Smooth muscle cell of the brain vasculature (primary cell): ENCODE data around the gene MYO1A.
"Not testable (repeated sequence)": the region's sequence is repeated elsewhere in the genome, so short reads cannot be mapped to it uniquely, and the experiment has no call there.

ENCODE experiments used
- DNase-seq: peaks from one replicate; pipeline ENCODE4 v3.0.0-alpha.2; 2012; ENCODE audit warnings: low read depth, low spot score

MYO1A gene

GRCh38 chr12:56995930-56996496, 53.9 kb downstream of the MYO1A start:
- no peak for DNase-seq

DNA sequence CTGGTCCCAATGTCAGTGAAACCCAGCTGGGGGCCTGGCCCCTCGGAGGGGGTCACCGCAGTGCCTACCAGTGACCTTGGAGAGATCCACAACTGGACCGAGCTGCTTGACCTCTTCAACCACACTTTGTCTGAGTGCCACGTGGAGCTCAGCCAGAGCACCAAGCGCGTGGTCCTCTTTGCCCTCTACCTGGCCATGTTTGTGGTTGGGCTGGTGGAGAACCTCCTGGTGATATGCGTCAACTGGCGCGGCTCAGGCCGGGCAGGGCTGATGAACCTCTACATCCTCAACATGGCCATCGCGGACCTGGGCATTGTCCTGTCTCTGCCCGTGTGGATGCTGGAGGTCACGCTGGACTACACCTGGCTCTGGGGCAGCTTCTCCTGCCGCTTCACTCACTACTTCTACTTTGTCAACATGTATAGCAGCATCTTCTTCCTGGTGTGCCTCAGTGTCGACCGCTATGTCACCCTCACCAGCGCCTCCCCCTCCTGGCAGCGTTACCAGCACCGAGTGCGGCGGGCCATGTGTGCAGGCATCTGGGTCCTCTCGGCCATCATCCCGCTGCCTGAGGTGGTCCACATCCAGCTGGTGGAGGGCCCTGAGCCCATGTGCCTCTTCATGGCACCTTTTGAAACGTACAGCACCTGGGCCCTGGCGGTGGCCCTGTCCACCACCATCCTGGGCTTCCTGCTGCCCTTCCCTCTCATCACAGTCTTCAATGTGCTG, 54.6 kb downstream of the MYO1A start:
- DNase-seq, result no peak

DNA sequence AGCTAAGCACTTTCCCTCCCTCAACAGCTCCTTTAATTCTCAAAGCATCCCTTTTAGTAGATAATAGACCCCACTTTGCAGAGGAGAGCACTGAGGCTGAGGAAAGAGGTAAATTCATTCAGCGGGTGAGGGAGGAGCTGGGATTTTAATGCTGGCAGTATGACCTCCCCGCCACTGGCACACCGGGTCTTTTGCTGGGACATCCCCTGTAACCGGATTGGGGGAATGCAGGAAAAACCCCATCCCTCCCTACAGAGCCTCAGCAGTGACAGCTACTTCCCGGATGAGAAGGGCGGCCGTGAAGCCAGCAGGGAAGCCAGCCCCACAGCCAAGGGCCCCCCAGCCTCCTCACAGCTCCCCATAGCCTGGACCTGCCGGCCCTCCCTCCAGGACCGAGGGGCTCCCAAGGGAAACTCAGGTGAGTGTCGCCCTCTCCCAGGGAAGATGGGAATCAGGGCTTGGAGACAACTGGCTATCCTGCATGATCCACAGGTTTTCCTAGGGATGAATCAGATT, 55.6 kb downstream of the MYO1A start:
- DNase-seq, result no peak

DNA sequence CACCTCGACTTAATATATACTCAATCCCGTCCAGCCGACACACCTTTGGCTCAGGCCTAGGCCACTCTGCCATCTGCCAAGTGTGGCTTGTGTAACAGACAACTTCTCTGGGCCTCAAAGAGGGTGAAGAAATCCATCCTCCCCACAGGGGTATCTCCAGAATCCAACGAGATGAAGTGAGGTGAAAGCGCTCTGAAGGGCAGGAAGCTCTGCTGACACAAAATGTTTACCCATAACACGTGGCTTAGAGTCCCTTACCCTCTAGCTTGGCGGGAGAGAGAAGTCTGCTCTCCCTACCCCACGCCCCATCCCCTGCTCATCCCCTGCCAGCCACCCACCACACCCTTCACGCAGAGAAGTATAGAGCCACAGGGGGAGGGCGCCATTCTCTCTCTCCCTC, 56.6 kb downstream of the MYO1A start:
- DNase-seq, result no peak

DNA sequence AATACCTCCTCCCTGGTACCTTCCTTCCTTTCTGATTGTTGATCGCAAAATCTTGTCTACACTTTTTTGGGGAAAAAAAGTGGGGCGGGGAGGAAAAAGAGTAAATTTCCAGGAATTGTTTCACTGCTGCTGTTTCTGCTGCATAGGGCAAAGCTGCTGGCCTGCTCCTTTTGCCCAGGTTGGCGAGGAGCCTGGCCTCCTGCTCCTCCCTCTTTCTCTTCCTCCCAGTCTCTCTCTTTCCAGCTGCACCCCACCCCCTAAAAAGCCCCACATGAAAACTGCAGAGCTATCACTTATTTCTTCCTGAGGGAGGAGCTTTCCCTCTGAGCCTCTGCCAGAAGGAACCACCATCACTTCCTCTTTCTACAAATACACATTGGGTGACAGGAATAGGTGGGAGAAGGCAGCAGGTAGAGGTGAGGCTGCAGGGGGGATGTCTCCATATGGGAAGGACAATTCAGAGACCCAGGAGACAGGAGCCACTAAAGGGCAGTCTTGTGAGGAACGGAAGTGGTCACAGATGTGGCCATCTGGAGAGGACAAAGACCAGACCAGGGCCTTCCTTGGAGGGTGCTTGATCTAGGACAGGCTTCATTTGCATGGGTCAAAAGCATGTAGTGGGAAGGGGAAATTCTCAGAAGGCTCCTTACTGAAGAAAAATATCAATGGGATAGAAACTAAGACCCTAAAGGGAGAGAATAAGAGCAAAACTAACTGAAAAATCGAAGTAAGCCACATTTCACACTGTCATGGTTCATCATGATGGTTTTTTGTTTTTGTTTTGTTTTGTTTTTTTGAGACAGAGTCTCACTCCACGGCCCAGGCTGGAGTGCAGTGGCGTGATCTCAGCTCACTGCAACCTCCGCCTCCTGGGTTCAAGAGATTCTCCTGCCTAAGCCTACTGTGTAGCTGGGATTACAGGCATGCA, 58.3 kb downstream of the MYO1A start:
- DNase-seq, result no peak

GRCh38 chr12:56990648-56991318, 59.1 kb downstream of the MYO1A start:
- no peak for DNase-seq

DNA sequence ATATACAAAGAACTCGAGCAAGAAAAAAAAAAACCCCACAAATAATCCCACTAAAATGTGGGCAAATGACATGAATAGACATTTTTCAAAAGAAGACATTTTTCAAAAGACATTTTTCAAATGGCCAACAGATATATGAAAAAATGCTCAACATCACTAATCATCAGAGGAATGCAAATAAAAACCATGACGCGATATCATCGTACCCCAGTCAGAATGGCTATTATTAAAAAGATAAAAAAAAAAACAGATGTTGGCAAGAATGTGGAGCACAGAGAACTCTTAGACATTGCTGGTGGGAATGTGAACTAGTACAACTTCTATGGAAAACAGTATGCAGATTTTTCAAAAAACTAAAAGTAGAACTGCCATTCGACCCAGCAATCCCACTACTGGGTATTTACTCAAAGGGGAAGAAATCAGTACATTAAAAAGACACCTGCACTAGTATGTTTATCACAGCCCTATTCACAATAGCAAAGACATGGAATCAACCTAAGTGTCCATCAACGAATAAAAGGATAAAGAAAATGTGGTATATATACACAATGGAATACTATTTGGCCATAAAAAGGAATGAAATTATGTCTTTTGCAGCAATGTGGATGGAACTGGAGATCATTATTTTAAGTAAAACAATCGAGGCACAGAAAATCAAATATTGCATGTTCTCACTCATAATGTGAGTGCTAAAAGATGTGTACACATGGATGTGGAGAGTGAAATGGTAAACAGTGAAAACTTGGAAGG, 59.9 kb downstream of the MYO1A start:
- no peak for DNase-seq

DNA sequence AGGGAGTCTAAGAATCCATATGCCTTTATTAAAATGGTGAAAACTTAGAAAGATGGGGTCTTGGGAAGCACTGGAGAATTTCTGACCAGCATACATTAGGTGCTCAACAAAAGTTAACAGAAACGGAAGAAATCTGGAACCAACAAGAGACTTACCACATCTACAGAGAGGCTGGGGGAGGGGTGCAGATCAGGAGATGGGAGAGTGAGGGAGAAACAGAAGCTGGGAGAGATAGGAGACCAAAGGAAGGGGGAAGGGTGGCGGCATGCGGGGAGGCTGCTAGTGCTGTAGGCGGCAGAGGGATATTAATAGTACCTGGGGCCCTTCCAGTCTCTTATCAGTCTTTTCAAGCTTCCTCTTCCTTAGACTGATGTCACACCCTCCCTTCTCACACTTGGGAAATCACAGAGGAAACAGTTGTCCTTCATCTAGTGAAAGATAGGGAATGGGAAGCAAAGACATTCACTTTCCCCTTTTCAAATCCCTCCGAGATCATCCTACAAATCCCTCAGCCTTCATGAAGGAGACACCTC, 61.7 kb downstream of the MYO1A start:
- DNase-seq, result no peak

DNA sequence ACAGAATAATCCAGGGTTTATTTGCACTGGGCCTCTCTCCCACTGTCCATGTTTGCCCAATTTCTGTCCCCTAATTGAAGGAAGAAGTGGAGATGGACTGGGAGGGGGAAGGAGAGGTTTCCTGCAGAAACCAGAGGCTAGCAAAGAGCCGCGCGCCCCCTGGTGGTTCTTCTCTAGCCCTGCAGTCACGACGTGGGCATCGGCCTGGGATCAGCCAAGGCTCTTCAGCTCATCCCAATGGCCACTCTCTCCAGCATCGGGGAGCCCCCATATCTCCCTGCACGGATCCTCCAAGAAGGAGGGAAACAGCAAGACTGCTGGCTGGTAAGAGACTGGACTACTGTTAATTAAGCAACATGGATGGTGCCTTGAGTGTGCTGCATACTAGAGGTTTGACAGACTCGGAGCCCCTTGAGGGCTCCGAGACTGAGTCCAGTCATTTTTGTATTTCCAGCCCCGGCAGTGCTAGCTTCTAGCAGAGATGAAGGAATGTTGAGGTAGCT, 62.3 kb downstream of the MYO1A start:
- peak; percentile 45 for DNase-seq

DNA sequence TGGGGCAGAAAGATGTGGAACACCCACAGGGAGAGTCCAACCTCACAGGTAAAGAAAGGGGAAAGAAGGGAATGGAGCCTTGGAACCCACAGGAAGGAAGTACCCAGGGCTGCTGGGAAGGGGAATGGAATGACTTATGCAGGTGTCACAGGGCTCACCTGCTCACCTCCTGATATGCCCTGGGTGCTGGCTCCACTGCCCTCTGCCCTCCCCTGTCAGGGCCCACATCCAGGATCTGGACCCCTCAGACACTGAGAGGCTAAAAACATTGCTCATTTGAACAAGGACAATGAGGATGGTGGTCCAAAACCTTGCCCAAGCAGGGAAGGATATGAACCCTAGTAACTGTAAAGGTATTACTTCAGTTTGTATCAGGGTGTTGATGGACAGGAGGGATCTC, 62.9 kb downstream of the MYO1A start:
- no peak for DNase-seq

DNA sequence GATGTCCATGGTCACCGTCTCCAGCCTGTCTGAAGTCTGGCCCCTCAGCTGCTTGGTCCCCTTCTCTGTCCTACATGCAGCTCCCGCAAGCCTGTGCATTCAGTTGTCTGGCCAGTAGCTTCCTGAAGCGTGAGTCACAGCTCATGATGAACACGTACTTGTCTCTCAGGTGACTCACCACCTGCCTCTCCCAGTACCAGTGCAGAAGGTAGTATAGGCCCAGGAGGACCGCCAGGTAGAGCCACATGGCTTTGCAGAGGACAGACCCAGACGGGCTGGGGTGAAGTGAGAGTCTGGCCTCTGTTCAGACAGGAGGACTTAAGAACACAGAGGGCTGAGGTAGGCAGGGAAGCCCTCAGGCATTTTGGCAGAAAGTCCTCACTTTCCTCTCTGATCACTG, 64.2 kb downstream of the MYO1A start:
- DNase-seq, result not testable (repeated sequence)

DNA sequence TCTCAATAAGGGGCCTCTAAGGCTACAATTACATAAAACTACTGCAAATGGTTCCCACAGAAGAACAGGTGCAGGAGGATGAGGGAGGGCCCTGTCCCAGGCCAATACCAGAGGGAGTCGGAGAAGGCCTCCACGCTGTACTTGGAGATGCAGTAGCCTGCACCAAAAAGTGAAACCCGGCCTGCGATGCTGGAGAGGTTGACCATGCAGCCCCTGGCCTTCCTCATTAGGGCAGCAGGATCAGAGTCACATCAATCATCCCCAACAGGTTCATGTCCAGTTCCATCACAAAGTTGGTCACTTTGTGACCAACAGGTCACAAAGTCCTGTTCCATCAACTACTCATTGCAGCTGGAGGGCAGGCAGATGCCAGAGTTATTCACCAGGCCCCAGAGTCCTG, 66.5 kb downstream of the MYO1A start:
- DNase-seq, result no peak

DNA sequence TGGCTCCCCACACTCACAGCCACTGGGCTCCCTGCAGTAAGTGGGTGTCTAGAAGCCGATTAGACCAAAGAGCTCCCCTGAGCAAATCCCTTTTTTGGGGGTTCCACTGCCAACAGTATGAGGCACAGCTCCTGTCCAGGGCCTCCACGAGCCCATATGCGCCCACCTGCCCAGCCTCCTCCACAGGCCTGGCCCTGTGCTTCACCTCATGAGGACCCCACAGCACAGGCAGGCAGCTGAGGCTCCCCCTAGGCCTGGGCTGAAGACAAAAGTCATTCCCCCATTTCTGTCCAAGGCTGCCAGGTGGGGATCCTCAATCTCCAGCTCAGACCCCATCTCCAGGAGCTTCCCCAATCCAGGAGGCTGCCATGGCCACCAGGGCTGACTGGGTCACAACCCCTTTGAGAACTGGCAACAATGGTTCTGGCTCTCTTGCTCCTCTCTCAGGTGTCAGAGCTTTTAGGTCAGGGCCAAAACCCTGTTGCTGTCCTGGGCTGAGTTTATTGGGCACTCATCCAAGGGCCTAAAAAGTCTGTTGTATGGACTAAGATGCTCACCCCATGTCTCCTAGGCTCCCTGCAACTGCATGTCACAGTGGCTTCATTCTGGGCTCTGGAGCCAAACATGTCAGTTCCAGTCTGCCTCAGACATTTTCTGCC, 67.2 kb downstream of the MYO1A start:
- DNase-seq, result not testable (repeated sequence)

DNA sequence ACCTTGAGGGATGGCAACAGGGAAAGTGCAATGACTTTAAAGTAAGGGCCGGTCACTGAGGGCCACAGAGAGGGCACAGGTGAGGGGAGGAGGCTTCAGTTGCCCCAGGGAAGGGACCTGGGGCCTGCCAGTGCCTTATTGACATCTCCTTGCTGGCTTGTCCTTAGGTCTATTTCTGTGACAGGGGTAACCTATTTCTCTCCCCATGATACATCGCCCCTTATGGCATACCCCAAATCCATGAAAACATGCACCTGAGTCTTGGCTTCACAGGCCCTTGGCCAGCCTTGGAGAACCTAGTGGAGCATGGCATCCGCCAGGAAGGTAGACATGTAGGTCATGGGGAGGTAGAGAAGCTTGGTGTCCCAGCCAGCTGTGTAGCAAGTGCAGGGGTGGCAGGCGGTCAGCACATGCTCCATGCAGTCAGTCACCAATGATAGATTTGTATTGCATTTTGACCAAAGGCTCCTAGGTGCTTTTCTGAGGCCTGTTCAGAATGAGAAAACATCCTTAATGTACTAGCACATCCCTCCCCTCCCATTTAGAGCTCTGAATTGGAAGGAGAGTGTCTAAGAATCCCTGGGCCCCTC, 68.9 kb downstream of the MYO1A start:
- DNase-seq, result no peak

DNA sequence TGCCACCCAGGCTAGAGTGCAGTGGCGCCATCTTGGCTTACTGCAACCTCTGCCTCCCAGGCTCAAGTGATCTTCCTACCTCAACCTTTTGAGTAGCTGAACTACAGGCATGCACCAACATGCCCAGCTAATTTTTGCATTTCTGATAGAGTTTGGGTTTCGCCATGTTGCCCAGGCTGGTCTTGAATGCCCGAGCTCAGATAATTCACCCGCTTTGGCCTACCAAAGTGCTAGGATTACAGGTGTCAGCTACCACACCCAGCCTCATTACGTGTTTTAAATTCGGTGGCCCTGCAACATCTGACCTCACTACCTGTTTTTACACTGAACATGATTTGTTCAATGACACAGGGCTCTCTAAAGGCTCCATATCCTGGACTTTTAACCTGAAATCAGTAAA, 69.7 kb downstream of the MYO1A start:
- no peak for DNase-seq

GRCh38 chr12:56979628-56980027, 70.3 kb downstream of the MYO1A start:
- DNase-seq, result no peak
